HEK293 (cell line): ENCODE data around the gene MYL6B.
A peak's percentile ranks its signal among the peaks of the same experiment; 100 is the strongest.

Experiments used
- GLI4 ChIP-seq: fragments of 450-650 bp; formaldehyde crosslinking; IDR thresholded peaks from 2 replicates; pipeline ENCODE4 v1.5.1; 2016; ENCODE audit warnings: missing biosample characterization, missing genetic modification characterization
- HIC1 ChIP-seq: fragments of 450-650 bp; formaldehyde crosslinking; IDR thresholded peaks from 2 replicates; pipeline ENCODE4 v1.5.1; 2016; ENCODE audit warnings: missing biosample characterization, missing genetic modification characterization
- KLF1 ChIP-seq: fragments of 450-650 bp; formaldehyde crosslinking; IDR thresholded peaks from 2 replicates; pipeline ENCODE4 v1.5.1; 2016; ENCODE audit warnings: missing biosample characterization, missing genetic modification characterization
- SCRT1 ChIP-seq: fragments of 450-650 bp; formaldehyde crosslinking; IDR thresholded peaks from 2 replicates; pipeline ENCODE4 v1.5.1; 2016; ENCODE audit warnings: missing biosample characterization, missing genetic modification characterization, borderline replicate concordance
- TSHZ1 ChIP-seq: fragments of 450-650 bp; formaldehyde crosslinking; IDR thresholded peaks from 2 replicates; pipeline ENCODE4 v1.5.1; 2016; ENCODE audit warnings: missing biosample characterization, missing genetic modification characterization, borderline replicate concordance
- ZBTB21 ChIP-seq: fragments of 450-650 bp; formaldehyde crosslinking; IDR thresholded peaks from 2 replicates; pipeline ENCODE4 v1.5.1; 2017; ENCODE audit warnings: missing biosample characterization, missing genetic modification characterization
- ZFHX2 ChIP-seq: fragments of 450-650 bp; formaldehyde crosslinking; conservative IDR thresholded peaks from 2 replicates; pipeline ENCODE4 v1.5.1; 2016; ENCODE audit warnings: missing biosample characterization, missing genetic modification characterization
- ZFP3 ChIP-seq: fragments of 450-650 bp; formaldehyde crosslinking; IDR thresholded peaks from 2 replicates; pipeline ENCODE4 v1.5.1; 2016; ENCODE audit warnings: low read depth, missing biosample characterization, missing genetic modification characterization
- ZFP37 ChIP-seq: fragments of 450-650 bp; formaldehyde crosslinking; IDR thresholded peaks from 2 replicates; pipeline ENCODE4 v1.5.1; 2016; ENCODE audit warnings: missing biosample characterization, missing genetic modification characterization
- ZNF132 ChIP-seq: fragments of 450-650 bp; formaldehyde crosslinking; IDR thresholded peaks from 2 replicates; pipeline ENCODE4 v1.5.1; 2017; ENCODE audit warnings: missing biosample characterization, missing genetic modification characterization, borderline replicate concordance
- ZNF16 ChIP-seq: fragments of 450-650 bp; formaldehyde crosslinking; IDR thresholded peaks from 2 replicates; pipeline ENCODE4 v1.5.1; 2016; ENCODE audit warnings: low read depth, missing biosample characterization, missing genetic modification characterization
- ZNF19 ChIP-seq: fragments of 450-650 bp; formaldehyde crosslinking; IDR thresholded peaks from 2 replicates; pipeline ENCODE4; 2016; ENCODE audit warnings: missing biosample characterization, missing genetic modification characterization, low read depth
- ZNF2 ChIP-seq: fragments of 450-650 bp; formaldehyde crosslinking; IDR thresholded peaks from 2 replicates; pipeline ENCODE4 v1.5.1; 2016; ENCODE audit warnings: missing biosample characterization, missing genetic modification characterization
- ZNF274 ChIP-seq, 2 experiments: fragments of 200-500 bp in 1 of 2; fragments of 450-650 bp in 1 of 2; sonication (Bioruptor generic) in 1 of 2; formaldehyde crosslinking in 1 of 2; IDR thresholded peaks; 2 replicates each; pipeline versions ENCODE4 v1.5.1 to v1.6.1; 2014 to 2016; ENCODE audit warnings: borderline replicate concordance in 1 of 2, inconsistent platforms in 1 of 2, low read length in 1 of 2, missing biosample characterization in 1 of 2, missing genetic modification characterization in 1 of 2
- ZNF416 ChIP-seq: fragments of 450-650 bp; formaldehyde crosslinking; IDR thresholded peaks from 2 replicates; pipeline ENCODE4 v1.5.1; 2016; ENCODE audit warnings: missing biosample characterization, missing genetic modification characterization
- ZNF488 ChIP-seq: fragments of 450-650 bp; formaldehyde crosslinking; IDR thresholded peaks from 2 replicates; pipeline ENCODE4 v1.5.1; 2016; ENCODE audit warnings: missing biosample characterization, missing genetic modification characterization
- ZNF514 ChIP-seq: fragments of 450-650 bp; formaldehyde crosslinking; IDR thresholded peaks from 2 replicates; pipeline ENCODE4 v1.5.1; 2016; ENCODE audit warnings: missing biosample characterization, missing genetic modification characterization
- ZNF529 ChIP-seq: fragments of 450-650 bp; formaldehyde crosslinking; IDR thresholded peaks from 2 replicates; pipeline ENCODE4 v1.5.1; 2017; ENCODE audit warnings: missing genetic modification characterization, missing biosample characterization; ENCODE audit not compliant: insufficient replicate concordance
- ZNF548 ChIP-seq: fragments of 450-650 bp; formaldehyde crosslinking; IDR thresholded peaks from 2 replicates; pipeline ENCODE4 v1.5.1; 2016; ENCODE audit warnings: missing biosample characterization, missing genetic modification characterization
- ZNF555 ChIP-seq: fragments of 450-650 bp; formaldehyde crosslinking; conservative IDR thresholded peaks from 2 replicates; pipeline ENCODE4 v1.5.1; 2017; ENCODE audit warnings: missing biosample characterization, mild to moderate bottlenecking, missing genetic modification characterization, inconsistent platforms
- ZNF585B ChIP-seq: fragments of 450-650 bp; formaldehyde crosslinking; IDR thresholded peaks from 2 replicates; pipeline ENCODE4 v1.5.1; 2016; ENCODE audit warnings: missing biosample characterization, missing genetic modification characterization
- ZNF660 ChIP-seq: fragments of 450-650 bp; IDR thresholded peaks from 2 replicates; pipeline ENCODE4 v1.5.1; 2018; ENCODE audit warnings: missing biosample characterization, mild to moderate bottlenecking, missing genetic modification characterization
- ZNF670 ChIP-seq: fragments of 450-650 bp; formaldehyde crosslinking; IDR thresholded peaks from 2 replicates; pipeline ENCODE4 v1.5.1; 2016; ENCODE audit warnings: missing biosample characterization, missing genetic modification characterization, low read depth
- ZNF677 ChIP-seq: fragments of 450-650 bp; IDR thresholded peaks from 2 replicates; pipeline ENCODE4 v1.5.0; 2018; ENCODE audit warnings: missing biosample characterization, mild to moderate bottlenecking, missing genetic modification characterization, moderate library complexity
- ZNF768 ChIP-seq: fragments of 450-650 bp; formaldehyde crosslinking; IDR thresholded peaks from 2 replicates; pipeline ENCODE4 v1.5.1; 2018; ENCODE audit warnings: missing biosample characterization, mild to moderate bottlenecking, missing genetic modification characterization
- ZNF843 ChIP-seq: fragments of 450-650 bp; formaldehyde crosslinking; IDR thresholded peaks from 2 replicates; pipeline ENCODE4 v1.5.1; 2016; ENCODE audit warnings: missing biosample characterization, missing genetic modification characterization
- ZSCAN18 ChIP-seq: fragments of 450-650 bp; formaldehyde crosslinking; IDR thresholded peaks from 2 replicates; pipeline ENCODE4 v1.5.1; 2016; ENCODE audit warnings: missing biosample characterization, missing genetic modification characterization
- TF ChIP-seq, protein P1 (sequence below): fragments of 450-650 bp; formaldehyde crosslinking; IDR thresholded peaks from 2 replicates; pipeline ENCODE4 v1.5.1; 2016; ENCODE audit warnings: missing biosample characterization, missing genetic modification characterization

MYL6B gene

GRCh38 chr12:56127888-56128669 is 24.3 kb upstream of the MYL6B start, which contains the start of gene ESYT1 (continued):
- TF ChIP-seq ZNF19 = no peak
- TF ChIP-seq ZNF16 (tag by site-specific recombination) = no peak
- no peak for TF ChIP-seq TSHZ1
- no peak for TF ChIP-seq ZSCAN18
- no peak for TF ChIP-seq ZNF274 (IDR thresholded peaks at IDR 0.05; ENCODE audit: low read length)
- no peak for TF ChIP-seq ZNF274 (tag by site-specific recombination; IDR thresholded peaks at IDR 0.05; ENCODE audit: borderline replicate concordance)
- TF ChIP-seq ZFP3 (tag by site-specific recombination) = no peak
- TF ChIP-seq ZNF768 (tag by site-specific recombination) = no peak
- TF ChIP-seq KLF1 (tag by site-specific recombination) = no peak
- no peak for TF ChIP-seq ZNF416
- TF ChIP-seq ZNF2 (tag by site-specific recombination) = peak; percentile 50
- no peak for TF ChIP-seq SCRT1 (tag by site-specific recombination)
- TF ChIP-seq, protein P1, sequence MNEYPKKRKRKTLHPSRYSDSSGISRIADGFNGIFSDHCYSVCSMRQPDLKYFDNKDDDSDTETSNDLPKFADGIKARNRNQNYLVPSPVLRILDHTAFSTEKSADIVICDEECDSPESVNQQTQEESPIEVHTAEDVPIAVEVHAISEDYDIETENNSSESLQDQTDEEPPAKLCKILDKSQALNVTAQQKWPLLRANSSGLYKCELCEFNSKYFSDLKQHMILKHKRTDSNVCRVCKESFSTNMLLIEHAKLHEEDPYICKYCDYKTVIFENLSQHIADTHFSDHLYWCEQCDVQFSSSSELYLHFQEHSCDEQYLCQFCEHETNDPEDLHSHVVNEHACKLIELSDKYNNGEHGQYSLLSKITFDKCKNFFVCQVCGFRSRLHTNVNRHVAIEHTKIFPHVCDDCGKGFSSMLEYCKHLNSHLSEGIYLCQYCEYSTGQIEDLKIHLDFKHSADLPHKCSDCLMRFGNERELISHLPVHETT (tag by site-specific recombination) = no peak; the same call in 1 of the 2 replicates
- no peak for TF ChIP-seq ZNF555 (tag by site-specific recombination)
- TF ChIP-seq ZBTB21 = peak; percentile 98
- TF ChIP-seq HIC1 (tag by site-specific recombination) = peak; percentile 69; the same call in 1 of the 2 replicates
- no peak for TF ChIP-seq ZNF514 (tag by site-specific recombination)
- TF ChIP-seq ZNF843 = no peak
- no peak for TF ChIP-seq ZNF677
- TF ChIP-seq ZFP37 (tag by site-specific recombination) = peak; percentile 63
- no peak for TF ChIP-seq ZNF529 (tag by site-specific recombination)
- no peak for TF ChIP-seq ZNF670 (tag by site-specific recombination)
- TF ChIP-seq GLI4 (tag by site-specific recombination) = no peak
- TF ChIP-seq ZNF660 = peak; percentile 26
- no peak for TF ChIP-seq ZNF132
- no peak for TF ChIP-seq ZNF548
- TF ChIP-seq ZNF585B = no peak
- TF ChIP-seq ZNF488 (tag by site-specific recombination) = no peak
- no peak for TF ChIP-seq ZFHX2 (tag by site-specific recombination)
